GM12878 (cell line): ENCODE data around the gene TNPO2.
"Not testable (repeated sequence)": the region's sequence is repeated elsewhere in the genome, so short reads cannot be mapped to it uniquely, and the experiment has no call there.

Experiments
- ATF3 ChIP-seq: IDR thresholded peaks from 2 replicates; pipeline ENCODE4 v1.6.1; 2011; ENCODE audit warnings: low read depth, mild to moderate bottlenecking, low read length, moderate library complexity, borderline replicate concordance; ENCODE audit errors: extremely low read depth
- BRCA1 ChIP-seq: IDR thresholded peaks from 2 replicates; pipeline ENCODE4 v1.6.1; 2011; ENCODE audit warnings: low read depth, low read length, improper control_type of control experiment
- CTCF ChIP-seq, 3 experiments: IDR thresholded peaks in 2 of 3; conservative IDR thresholded peaks in 1 of 3; 2 replicates each; pipeline ENCODE4 v1.5.1; 2011; ENCODE audit warnings: low read depth in 3 of 3, low read length in 3 of 3, mild to moderate bottlenecking in 3 of 3, control low read depth in 2 of 3, moderate library complexity in 2 of 3, inconsistent platforms in 1 of 3, mixed read lengths in 1 of 3; ENCODE audit not compliant: control insufficient read depth in 2 of 3, insufficient read depth in 1 of 3; ENCODE audit errors: extremely low read depth in 1 of 3
- EZH2 ChIP-seq: IDR thresholded peaks from 2 replicates; pipeline ENCODE4 v1.6.1; 2012; ENCODE audit warnings: low read depth, mild to moderate bottlenecking, control low read depth, inconsistent platforms, low read length, borderline replicate concordance; ENCODE audit not compliant: control insufficient read depth
- HDAC6 ChIP-seq: fragments of 200-600 bp; sonication (generic); IDR thresholded peaks from one replicate; pipeline ENCODE4 v1.8.0; 2017; ENCODE audit warnings: antibody characterized with exemption; ENCODE audit not compliant: unreplicated experiment
- LARP7 ChIP-seq: fragments of 450-650 bp; IDR thresholded peaks from 2 replicates; pipeline ENCODE4 v1.6.1; 2017; ENCODE audit warnings: mild to moderate bottlenecking
- NFYB ChIP-seq: IDR thresholded peaks from 2 replicates; pipeline ENCODE4 v1.6.1; 2011; ENCODE audit warnings: low read depth, mild to moderate bottlenecking, low read length, improper control_type of control experiment, moderate library complexity; ENCODE audit not compliant: insufficient read depth
- NKRF ChIP-seq: fragments of 450-650 bp; conservative IDR thresholded peaks from 2 replicates; pipeline ENCODE4 v1.6.1; 2017; ENCODE audit warnings: mild to moderate bottlenecking, moderate library complexity
- RAD51 ChIP-seq: fragments of 450-650 bp; IDR thresholded peaks from 2 replicates; pipeline ENCODE4 v1.6.1; 2016; ENCODE audit warnings: moderate library complexity, mild to moderate bottlenecking, inconsistent platforms
- RFX5 ChIP-seq: IDR thresholded peaks from 2 replicates; pipeline ENCODE4 v1.6.1; 2011; ENCODE audit warnings: low read depth, low read length, improper control_type of control experiment
- SPI1 ChIP-seq: IDR thresholded peaks from 2 replicates; pipeline ENCODE4 v1.6.1; 2011; ENCODE audit warnings: low read depth, mild to moderate bottlenecking, low read length, moderate library complexity, borderline replicate concordance; ENCODE audit not compliant: insufficient read depth
- ZNF384 ChIP-seq: IDR thresholded peaks from 2 replicates; pipeline ENCODE4 v1.6.1; 2012; ENCODE audit warnings: low read depth, mild to moderate bottlenecking, low read length, improper control_type of control experiment, borderline replicate concordance

GRCh38 chr19:12678039-12678438, 45.7 kb downstream of the TNPO2 start:
- not testable (repeated sequence) for TF ChIP-seq CTCF (IDR thresholded peaks at IDR 0.05 in 2 of 3, conservative IDR thresholded peaks at IDR 0.05 in 1 of 3; ENCODE audit: control insufficient read depth in 2 of 3, extremely low read depth in 1 of 3, insufficient read depth in 1 of 3, low read depth in 3 of 3, low read length in 3 of 3); HDAC6; ZNF384; SPI1; LARP7; NFYB; NKRF; EZH2; BRCA1; RAD51; ATF3; RFX5
